Spleen (tissue), 11 donors: ENCODE results near the gene SLC1A3. TPM values are rescaled to one million over a fixed set of nuclear protein-coding genes. Genes with fewer than 3 reads are reported as not detected.
"Not testable (repeated sequence)": the region's sequence is repeated elsewhere in the genome, so short reads cannot be mapped to it uniquely, and the experiment has no call there.

Experiments used
- DNase-seq: peaks from one replicate; pipeline ENCODE4 v3.0.0-alpha.2; 2020
- H3K27ac ChIP-seq, 8 donors: fragments of 200-600 bp; sonication (generic) in 7 of 8; 1 replicate in 4 of 8; 2 replicates in 4 of 8; pipeline versions ENCODE4 v1.5.0 to v1.8.0; 2016 to 2021; ENCODE audit warnings: inconsistent platforms in 4 of 8, mild to moderate bottlenecking in 4 of 8, moderate library complexity in 1 of 8
- H3K27me3 ChIP-seq, 7 donors: fragments of 200-600 bp; sonication (generic) in 6 of 7; replicated peaks in 1 of 7; 1 replicate in 4 of 7; 2 replicates in 3 of 7; pipeline versions ENCODE4 v1.5.0 to v1.8.0; 2016 to 2021; ENCODE audit warnings: inconsistent platforms in 3 of 7, mild to moderate bottlenecking in 1 of 7
- H3K36me3 ChIP-seq, 6 donors: fragments of 200-600 bp; sonication (generic) in 5 of 6; 1 replicate in 4 of 6; 2 replicates in 2 of 6; pipeline versions ENCODE4 v1.5.0 to v1.8.0; 2016 to 2021; ENCODE audit warnings: inconsistent platforms in 2 of 6
- H3K4me1 ChIP-seq, 6 donors: fragments of 200-600 bp; sonication (generic) in 5 of 6; 1 replicate in 3 of 6; 2 replicates in 3 of 6; pipeline versions ENCODE4 v1.5.0 to v1.8.0; 2016 to 2021; ENCODE audit warnings: inconsistent platforms in 3 of 6
- H3K4me3 ChIP-seq, 8 donors: fragments of 200-600 bp; sonication (generic) in 7 of 8; 1 replicate in 4 of 8; 2 replicates in 4 of 8; pipeline versions ENCODE4 v1.5.0 to v1.8.0; 2016 to 2021; ENCODE audit warnings: inconsistent platforms in 4 of 8, mild to moderate bottlenecking in 4 of 8, moderate library complexity in 2 of 8
- H3K9me3 ChIP-seq, 8 donors: fragments of 200-600 bp; sonication (generic) in 7 of 8; 1 replicate in 4 of 8; 2 replicates in 4 of 8; pipeline versions ENCODE4 v1.5.0 to v1.8.0; 2016 to 2021; ENCODE audit warnings: inconsistent platforms in 4 of 8
- CTCF ChIP-seq, 11 experiments: fragments of 200-600 bp in 7 of 11; fragments of 450-650 bp in 4 of 11; sonication (generic) in 4 of 11; IDR thresholded peaks in 8 of 11; conservative IDR thresholded peaks in 3 of 11; 1 replicate in 7 of 11; 2 replicates in 4 of 11; pipeline versions ENCODE4 v1.4.0 to v1.8.0; 2016 to 2021; ENCODE audit warnings: antibody characterized with exemption in 11 of 11, inconsistent platforms in 4 of 11, mild to moderate bottlenecking in 1 of 11
- POLR2A ChIP-seq, 3 donors: fragments of 450-650 bp; IDR thresholded peaks; one replicate each; pipeline ENCODE4 v1.5.1; 2017; ENCODE audit warnings: antibody characterized with exemption in 3 of 3, mild to moderate bottlenecking in 1 of 3
- POLR2AphosphoS5 ChIP-seq, 3 donors: sonication (generic); formaldehyde crosslinking; IDR thresholded peaks; one replicate each; pipeline ENCODE4 v1.5.1; 2017; ENCODE audit warnings: antibody characterized with exemption in 3 of 3
- WGBS, 5 donors: extraction: QIAGEN DNeasy Blood & Tissue Kit in 3 of 5; methylation state at CpG; one replicate each; pipeline versions ENCODE4 v1.1.5 to v1.1.7; 2013 to 2018; 5-methylcytosine and 5-hydroxymethylcytosine counted together
- intact Hi-C: fragments of 100-400 bp; cut with DNase I; formaldehyde crosslinking; loops from one replicate; pipeline ENCODE4 v1.15.0; 2023; ENCODE audit warnings: low total_unique reads
- polyA plus RNA-seq, 3 donors: library from polyadenylated mRNA; stranded (reverse); fragments of 200-250 nt; gene quantifications; one replicate each; pipeline ENCODE4 v1.2.1, GENCODE V29; 2013
- total RNA-seq, 7 donors: library from RNA; depleted of rRNA in 3 of 7; stranded (reverse); fragments of >200 nt in 3 of 7; fragmentation: NEBNext Ultra II Directional in 4 of 7; extraction: Animal tissue kit (Norgen Biotek cat#: 25700) in 4 of 7; gene quantifications; one replicate each; pipeline versions ENCODE4 v1.1.0 to v1.2.1, GENCODE V29; 2016 to 2021
- donor health status: healthy with polysubstance abuse.
- donor health status: DM: no; HTN: no; CAD: no; lungs with moderate emphysema.
- donor health status: DM: no; HTN: no; CAD: no.
- donor health status: Bipolar disorder and iron deficiency.
- donor health status: healthy.
- donor health status: DM: no; HTN: no; CAD: no.
- donor health status: DM: yes; HTN: yes; CAD: no.

The SLC1A3 gene
- total and polyA plus RNA-seq, 10 donors: 1.5 to 54.7 (median 25.2) TPM

DNA sequence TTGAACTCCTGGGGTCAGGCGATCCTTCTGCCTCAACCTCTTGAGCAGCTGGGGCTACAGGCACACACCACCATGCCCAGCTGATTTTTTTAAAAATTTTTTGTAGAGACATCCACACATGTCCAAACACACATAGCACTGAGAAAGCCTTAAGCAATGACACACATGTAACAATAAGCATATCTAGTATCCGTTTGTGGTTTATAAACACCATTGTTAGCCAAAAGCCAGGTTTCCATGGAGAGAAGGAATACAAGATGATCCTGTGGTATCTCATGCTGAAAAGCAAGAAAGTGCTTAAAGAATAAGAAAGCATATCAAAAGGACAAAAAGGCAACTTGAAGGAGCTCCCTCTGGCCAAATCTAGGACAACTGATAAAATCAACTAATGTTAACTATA lies 29.7 kb upstream of the SLC1A3 start:
- no peak overlapping the region for H3K27ac ChIP-seq
- H3K4me3 ChIP-seq: no peak overlapping the region
- DNase-seq: no peak
- intact Hi-C loops: no loop called here
- no peaks in the 10 kb centered on the region for H3K36me3 ChIP-seq
- H3K9me3 ChIP-seq: no peaks in the 10 kb centered on the region
- H3K4me1 ChIP-seq: no peaks in the 10 kb centered on the region
- H3K27me3 ChIP-seq: peaks cover 0 to 3% (median 0%) of the 10 kb centered on the region in 7 donors
- 87 to 97% (median 91%) methylated on average over 2 of the region's 2 CpGs for WGBS, 5 donors
- TF ChIP-seq CTCF (IDR thresholded peaks at IDR 0.05 in 8 of 11, conservative IDR thresholded peaks at IDR 0.05 in 3 of 11) (no peak), POLR2A (IDR thresholded peaks at IDR 0.05) (no peak), POLR2AphosphoS5 (IDR thresholded peaks at IDR 0.05) (no peak)

DNA sequence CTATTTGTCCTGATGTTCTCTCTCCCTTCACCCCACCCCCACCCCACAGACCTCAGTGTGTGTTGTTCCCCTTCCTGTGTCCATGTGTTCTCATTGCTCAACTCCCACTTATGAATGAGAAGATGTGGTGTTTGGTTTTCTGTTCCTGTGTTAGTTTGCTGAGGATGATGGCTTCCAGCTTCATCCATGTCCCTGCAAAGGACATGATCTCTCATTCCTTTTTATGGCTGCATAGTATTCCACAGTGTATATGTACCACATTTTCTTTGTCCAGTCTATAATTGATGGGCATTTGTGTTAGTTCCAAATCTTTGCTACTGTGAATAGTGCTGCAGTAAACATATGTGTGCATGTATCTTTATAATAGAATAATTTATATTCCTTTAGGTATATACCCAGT lies 26.5 kb upstream of the SLC1A3 start:
- H3K27me3 ChIP-seq, intact Hi-C loops, H3K4me1 ChIP-seq, DNase-seq, H3K9me3 ChIP-seq, H3K27ac ChIP-seq, H3K4me3 ChIP-seq, H3K36me3 ChIP-seq: not testable (repeated sequence)

DNA sequence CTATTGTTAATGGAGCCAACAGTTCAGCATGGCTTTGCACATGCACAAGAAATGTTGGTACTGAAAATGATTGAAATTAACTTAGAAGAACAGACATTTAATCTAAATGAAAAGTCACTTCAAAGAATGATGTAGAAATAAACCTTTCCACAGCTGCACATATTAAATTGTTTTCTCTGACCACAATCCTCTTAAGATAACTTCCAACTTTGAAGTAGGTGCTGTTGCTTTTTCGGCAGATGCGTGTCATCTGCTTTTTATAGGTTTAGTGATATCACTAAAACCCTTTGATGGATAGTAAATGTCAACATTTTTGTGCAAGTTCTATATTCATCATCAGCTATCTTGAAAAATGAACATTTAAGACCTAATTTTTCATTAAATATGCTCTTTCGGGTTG lies 25.3 kb upstream of the SLC1A3 start:
- Histone ChIP-seq H3K4me1 (no peaks in the 10 kb centered on the region), H3K9me3 (no peaks in the 10 kb centered on the region), H3K4me3 (no peak overlapping the region), H3K27me3 (peaks cover 0 to 8% (median 0%) of the 10 kb centered on the region in 7 donors), H3K27ac (no peak overlapping the region), H3K36me3 (no peaks in the 10 kb centered on the region)
- 58 to 72% (median 65%) methylated on average over 3 of the region's 3 CpGs for WGBS, 5 donors
- TF ChIP-seq POLR2A (IDR thresholded peaks at IDR 0.05) (no peak), CTCF (IDR thresholded peaks at IDR 0.05 in 8 of 11, conservative IDR thresholded peaks at IDR 0.05 in 3 of 11) (no peak), POLR2AphosphoS5 (IDR thresholded peaks at IDR 0.05) (no peak)
- DNase-seq: no peak
- intact Hi-C loops: no loop called here

GRCh38 chr5:36584009-36584875 lies 22.2 kb upstream of the SLC1A3 start:
- no peak overlapping the region for H3K27ac ChIP-seq
- WGBS, 5 donors: 55 to 75% (median 66%) methylated on average over 10 of the region's 10 CpGs
- peaks cover 0 to 8% (median 0%) of the 10 kb centered on the region in 7 donors for H3K27me3 ChIP-seq
- no peaks in the 10 kb centered on the region for H3K9me3 ChIP-seq
- no peak for TF ChIP-seq CTCF (IDR thresholded peaks at IDR 0.05 in 8 of 11, conservative IDR thresholded peaks at IDR 0.05 in 3 of 11)
- no peak for TF ChIP-seq POLR2A (IDR thresholded peaks at IDR 0.05)
- no peak for TF ChIP-seq POLR2AphosphoS5 (IDR thresholded peaks at IDR 0.05)
- no peak overlapping the region for H3K4me3 ChIP-seq
- H3K4me1 ChIP-seq: no peaks in the 10 kb centered on the region
- intact Hi-C loops: no loop called here
- no peak for DNase-seq
- H3K36me3 ChIP-seq: no peaks in the 10 kb centered on the region
